GM23338 (cell line): ENCODE measurements around the gene FCRL4. TPM values are rescaled to one million over a fixed set of nuclear protein-coding genes. Genes with fewer than 3 reads are reported as not detected.

Source experiments
- ATAC-seq: fragments of 200-7000 bp; cut with Tn5 transposase; 3 replicates; pipeline ENCODE4 v1.9.1; 2020
- DNase-seq: peaks from one replicate; pipeline ENCODE4 v3.0.0-alpha.2; 2015; ENCODE audit warnings: low spot score
- H2AFZ ChIP-seq: fragments of 200-600 bp; sonication (generic); 2 replicates; pipeline ENCODE4 v1.8.0; 2016; ENCODE audit warnings: antibody characterized with exemption, mild to moderate bottlenecking, moderate library complexity
- H3F3A ChIP-seq: fragments of 200-600 bp; sonication (generic); replicated peaks from 2 replicates; pipeline ENCODE4 v1.8.0; 2017; ENCODE audit warnings: antibody characterized with exemption, mixed run types, low read depth
- H3K27ac ChIP-seq: fragments of 200-600 bp; sonication (generic); 2 replicates; pipeline ENCODE4 v1.6.1; 2016; ENCODE audit warnings: low read depth
- H3K27me3 ChIP-seq: fragments of 200-600 bp; sonication (generic); 2 replicates; pipeline ENCODE4 v1.8.0; 2016; ENCODE audit warnings: mild to moderate bottlenecking, mixed run types, moderate library complexity; ENCODE audit not compliant: insufficient read depth
- H3K36me3 ChIP-seq: fragments of 200-600 bp; sonication (generic); 2 replicates; pipeline ENCODE4 v1.8.0; 2016; ENCODE audit warnings: mild to moderate bottlenecking; ENCODE audit not compliant: insufficient read depth
- H3K4me1 ChIP-seq: fragments of 200-600 bp; sonication (generic); 2 replicates; pipeline ENCODE4 v1.8.0; 2016; ENCODE audit warnings: mild to moderate bottlenecking, moderate library complexity; ENCODE audit not compliant: insufficient read depth
- H3K4me2 ChIP-seq: fragments of 200-600 bp; sonication (generic); 2 replicates; pipeline ENCODE4 v1.7.1; 2017; ENCODE audit warnings: mixed run types
- H3K4me3 ChIP-seq: fragments of 200-600 bp; sonication (generic); 2 replicates; pipeline ENCODE4 v1.6.1; 2016; ENCODE audit warnings: mixed run types
- H3K79me2 ChIP-seq: fragments of 200-600 bp; sonication (generic); replicated peaks from 2 replicates; pipeline ENCODE4 v1.8.0; 2017; ENCODE audit warnings: mild to moderate bottlenecking; ENCODE audit not compliant: insufficient read depth
- H3K9me2 ChIP-seq: fragments of 200-600 bp; sonication (generic); 2 replicates; pipeline ENCODE4 v1.8.0; 2017; ENCODE audit not compliant: insufficient read depth
- H4K20me1 ChIP-seq: fragments of 200-600 bp; sonication (generic); replicated peaks from 2 replicates; pipeline ENCODE4 v1.8.0; 2017; ENCODE audit warnings: mild to moderate bottlenecking; ENCODE audit not compliant: insufficient read depth
- H3K27ac Mint-ChIP-seq: 2 replicates; pipeline ENCODE4 v1.8.0; 2020; ENCODE audit warnings: inconsistent platforms, mild to moderate bottlenecking, moderate library complexity, mixed read lengths
- H3K27me3 Mint-ChIP-seq: 3 replicates; pipeline ENCODE4 v1.8.0; 2022; ENCODE audit warnings: low read depth, mild to moderate bottlenecking, moderate library complexity, mixed read lengths, inconsistent platforms; ENCODE audit not compliant: insufficient read depth, poor library complexity
- H3K36me3 Mint-ChIP-seq: 3 replicates; pipeline ENCODE4 v1.8.0; 2021; ENCODE audit warnings: low read depth, mild to moderate bottlenecking, inconsistent platforms, moderate library complexity, mixed read lengths
- H3K4me1 Mint-ChIP-seq: 3 replicates; pipeline ENCODE4 v1.8.0; 2020; ENCODE audit warnings: mild to moderate bottlenecking, inconsistent platforms, mixed read lengths
- H3K4me3 Mint-ChIP-seq: 3 replicates; pipeline ENCODE4 v1.8.0; 2021; ENCODE audit warnings: moderate library complexity, mild to moderate bottlenecking, inconsistent platforms, mixed read lengths
- H3K9me3 Mint-ChIP-seq: 3 replicates; pipeline ENCODE4 v1.8.0; 2020; ENCODE audit warnings: moderate library complexity, mild to moderate bottlenecking, inconsistent platforms, mixed read lengths
- CREB1 ChIP-seq: fragments of 250-450 bp; sonication (Bioruptor Pico); IDR thresholded peaks from 2 replicates; pipeline ENCODE4 v1.5.0; 2020; ENCODE audit warnings: low read depth, mild to moderate bottlenecking, moderate library complexity
- CTCF ChIP-seq, 2 experiments: fragments of 200-600 bp in 1 of 2; sonication (generic) in 1 of 2; conservative IDR thresholded peaks; 2 replicates each; pipeline versions ENCODE4 v1.5.1 to v1.6.1; 2016 to 2017; ENCODE audit warnings: antibody characterized with exemption in 2 of 2, low read depth in 2 of 2, mild to moderate bottlenecking in 2 of 2, moderate library complexity in 1 of 2
- EZH2 ChIP-seq: fragments of 200-600 bp; sonication (generic); IDR thresholded peaks from one replicate; pipeline ENCODE4 v1.8.0; 2017; ENCODE audit warnings: antibody characterized with exemption, mild to moderate bottlenecking, low read depth; ENCODE audit not compliant: unreplicated experiment
- EZH2phosphoT487 ChIP-seq: fragments of 200-600 bp; sonication (generic); IDR thresholded peaks from one replicate; pipeline ENCODE4 v1.8.1; 2018; ENCODE audit warnings: antibody characterized with exemption; ENCODE audit not compliant: unreplicated experiment
- JUNB ChIP-seq: IDR thresholded peaks from one replicate; pipeline ENCODE4 v1.6.1; 2016; ENCODE audit warnings: antibody characterized with exemption; ENCODE audit not compliant: unreplicated experiment
- NANOG ChIP-seq: IDR thresholded peaks from 2 replicates; pipeline ENCODE4 v1.6.1; 2016; ENCODE audit warnings: antibody characterized with exemption, borderline replicate concordance
- POLR2AphosphoS5 ChIP-seq: IDR thresholded peaks from 2 replicates; pipeline ENCODE4 v1.6.1; 2016; ENCODE audit warnings: antibody characterized with exemption, low read depth
- STAT1 ChIP-seq: IDR thresholded peaks from one replicate; pipeline ENCODE4 v1.6.1; 2016; ENCODE audit warnings: antibody characterized with exemption; ENCODE audit not compliant: unreplicated experiment
- ZNF114 ChIP-seq: fragments of 250-450 bp; sonication (Bioruptor Pico); IDR thresholded peaks from 2 replicates; pipeline ENCODE4 v1.5.0; 2020; ENCODE audit warnings: mild to moderate bottlenecking, moderate library complexity
- polyA plus RNA-seq: library from polyadenylated mRNA; unstranded; fragments of >200 nt; fragmentation: Nextera tagmentation; extraction: Ambion mirVana; gene quantifications from 2 replicates; pipeline ENCODE4 v1.2.1, GENCODE V29; 2016
- total RNA-seq: library from RNA; depleted of rRNA; stranded (reverse); fragments of >200 nt; shearing (Covaris generic); gene quantifications from 2 replicates; pipeline ENCODE4 v1.2.3, GENCODE V29; 2014
- TF ChIP-seq, protein P1 (sequence below): fragments of 250-450 bp; sonication (Bioruptor Pico); IDR thresholded peaks from 2 replicates; pipeline ENCODE4 v1.5.0; 2020; ENCODE audit warnings: mild to moderate bottlenecking, moderate library complexity
- TF ChIP-seq, protein P2 (sequence below): IDR thresholded peaks from one replicate; pipeline ENCODE4 v1.6.1; 2018; ENCODE audit warnings: antibody characterized with exemption; ENCODE audit not compliant: unreplicated experiment

Gene FCRL4
- total and polyA plus RNA-seq, 2 experiments from 2014 or later, result not detected

GRCh38 chr1:157641177-157641576 lies 43.3 kb upstream of the FCRL4 start:
- no peaks in the 10 kb centered on the region for H3K9me3 Mint-ChIP-seq
- H2AFZ ChIP-seq, result 0 out of 2 replicates have a peak overlapping the region, but pooled peaks have one; percentile 15
- no peaks in the 10 kb centered on the region for H3K79me2 ChIP-seq
- no peaks in the 10 kb centered on the region for H3K36me3 Mint-ChIP-seq
- no peaks in the 10 kb centered on the region for H4K20me1 ChIP-seq
- peak overlapping the region; percentile 64; the same call in 1 of the 2 replicates for H3K27ac ChIP-seq
- H3F3A ChIP-seq, result no peaks in the 10 kb centered on the region
- DNase-seq (peak; percentile 8), ATAC-seq (peak; percentile 89)
- peaks cover 2% of the 10 kb centered on the region for H3K27me3 Mint-ChIP-seq
- no peaks in the 10 kb centered on the region for H3K27me3 ChIP-seq
- H3K4me1 Mint-ChIP-seq, result no peaks in the 10 kb centered on the region; the same call in 2 of the 3 replicates
- peaks cover 9% of the 10 kb centered on the region; the same call in 1 of the 2 replicates for H3K9me2 ChIP-seq
- H3K4me3 ChIP-seq, result no peak overlapping the region
- peaks cover 24% of the 10 kb centered on the region for H3K4me1 ChIP-seq
- peak overlapping the region; percentile 64 for H3K4me2 ChIP-seq
- no peak for TF ChIP-seq ZNF114
- TF ChIP-seq, protein P1, sequence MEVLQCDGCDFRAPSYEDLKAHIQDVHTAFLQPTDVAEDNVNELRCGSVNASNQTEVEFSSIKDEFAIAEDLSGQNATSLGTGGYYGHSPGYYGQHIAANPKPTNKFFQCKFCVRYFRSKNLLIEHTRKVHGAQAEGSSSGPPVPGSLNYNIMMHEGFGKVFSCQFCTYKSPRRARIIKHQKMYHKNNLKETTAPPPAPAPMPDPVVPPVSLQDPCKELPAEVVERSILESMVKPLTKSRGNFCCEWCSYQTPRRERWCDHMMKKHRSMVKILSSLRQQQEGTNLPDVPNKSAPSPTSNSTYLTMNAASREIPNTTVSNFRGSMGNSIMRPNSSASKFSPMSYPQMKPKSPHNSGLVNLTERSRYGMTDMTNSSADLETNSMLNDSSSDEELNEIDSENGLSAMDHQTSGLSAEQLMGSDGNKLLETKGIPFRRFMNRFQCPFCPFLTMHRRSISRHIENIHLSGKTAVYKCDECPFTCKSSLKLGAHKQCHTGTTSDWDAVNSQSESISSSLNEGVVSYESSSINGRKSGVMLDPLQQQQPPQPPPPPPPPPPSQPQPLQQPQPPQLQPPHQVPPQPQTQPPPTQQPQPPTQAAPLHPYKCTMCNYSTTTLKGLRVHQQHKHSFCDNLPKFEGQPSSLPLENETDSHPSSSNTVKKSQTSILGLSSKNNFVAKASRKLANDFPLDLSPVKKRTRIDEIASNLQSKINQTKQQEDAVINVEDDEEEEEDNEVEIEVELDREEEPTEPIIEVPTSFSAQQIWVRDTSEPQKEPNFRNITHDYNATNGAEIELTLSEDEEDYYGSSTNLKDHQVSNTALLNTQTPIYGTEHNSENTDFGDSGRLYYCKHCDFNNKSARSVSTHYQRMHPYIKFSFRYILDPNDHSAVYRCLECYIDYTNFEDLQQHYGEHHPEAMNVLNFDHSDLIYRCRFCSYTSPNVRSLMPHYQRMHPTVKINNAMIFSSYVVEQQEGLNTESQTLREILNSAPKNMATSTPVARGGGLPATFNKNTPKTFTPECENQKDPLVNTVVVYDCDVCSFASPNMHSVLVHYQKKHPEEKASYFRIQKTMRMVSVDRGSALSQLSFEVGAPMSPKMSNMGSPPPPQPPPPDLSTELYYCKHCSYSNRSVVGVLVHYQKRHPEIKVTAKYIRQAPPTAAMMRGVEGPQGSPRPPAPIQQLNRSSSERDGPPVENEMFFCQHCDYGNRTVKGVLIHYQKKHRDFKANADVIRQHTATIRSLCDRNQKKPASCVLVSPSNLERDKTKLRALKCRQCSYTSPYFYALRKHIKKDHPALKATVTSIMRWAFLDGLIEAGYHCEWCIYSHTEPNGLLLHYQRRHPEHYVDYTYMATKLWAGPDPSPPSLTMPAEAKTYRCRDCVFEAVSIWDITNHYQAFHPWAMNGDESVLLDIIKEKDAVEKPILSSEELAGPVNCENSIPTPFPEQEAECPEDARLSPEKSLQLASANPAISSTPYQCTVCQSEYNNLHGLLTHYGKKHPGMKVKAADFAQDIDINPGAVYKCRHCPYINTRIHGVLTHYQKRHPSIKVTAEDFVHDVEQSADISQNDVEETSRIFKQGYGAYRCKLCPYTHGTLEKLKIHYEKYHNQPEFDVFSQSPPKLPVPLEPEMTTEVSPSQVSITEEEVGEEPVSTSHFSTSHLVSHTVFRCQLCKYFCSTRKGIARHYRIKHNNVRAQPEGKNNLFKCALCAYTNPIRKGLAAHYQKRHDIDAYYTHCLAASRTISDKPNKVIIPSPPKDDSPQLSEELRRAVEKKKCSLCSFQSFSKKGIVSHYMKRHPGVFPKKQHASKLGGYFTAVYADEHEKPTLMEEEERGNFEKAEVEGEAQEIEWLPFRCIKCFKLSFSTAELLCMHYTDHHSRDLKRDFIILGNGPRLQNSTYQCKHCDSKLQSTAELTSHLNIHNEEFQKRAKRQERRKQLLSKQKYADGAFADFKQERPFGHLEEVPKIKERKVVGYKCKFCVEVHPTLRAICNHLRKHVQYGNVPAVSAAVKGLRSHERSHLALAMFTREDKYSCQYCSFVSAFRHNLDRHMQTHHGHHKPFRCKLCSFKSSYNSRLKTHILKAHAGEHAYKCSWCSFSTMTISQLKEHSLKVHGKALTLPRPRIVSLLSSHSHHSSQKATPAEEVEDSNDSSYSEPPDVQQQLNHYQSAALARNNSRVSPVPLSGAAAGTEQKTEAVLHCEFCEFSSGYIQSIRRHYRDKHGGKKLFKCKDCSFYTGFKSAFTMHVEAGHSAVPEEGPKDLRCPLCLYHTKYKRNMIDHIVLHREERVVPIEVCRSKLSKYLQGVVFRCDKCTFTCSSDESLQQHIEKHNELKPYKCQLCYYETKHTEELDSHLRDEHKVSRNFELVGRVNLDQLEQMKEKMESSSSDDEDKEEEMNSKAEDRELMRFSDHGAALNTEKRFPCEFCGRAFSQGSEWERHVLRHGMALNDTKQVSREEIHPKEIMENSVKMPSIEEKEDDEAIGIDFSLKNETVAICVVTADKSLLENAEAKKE (CRISPR knock-in tag), result peak; percentile 71
- no peaks in the 10 kb centered on the region for H3K36me3 ChIP-seq
- H3K27ac Mint-ChIP-seq, result no peak overlapping the region
- H3K4me3 Mint-ChIP-seq, result no peak overlapping the region

- Histone ChIP-seq H3K9me2 (peaks cover 9% of the 10 kb centered on the region; the same call in 1 of the 2 replicates), H3K4me2 (0 out of 2 replicates have a peak overlapping the region, but pooled peaks have one; percentile 64), H3K4me3 (no peak overlapping the region), H4K20me1 (no peaks in the 10 kb centered on the region), H3K4me1 (peaks cover 24% of the 10 kb centered on the region), H3F3A (no peaks in the 10 kb centered on the region), H2AFZ (no peak overlapping the region), H3K27ac (no peak overlapping the region), H3K27me3 (no peaks in the 10 kb centered on the region), H3K36me3 (no peaks in the 10 kb centered on the region), H3K79me2 (no peaks in the 10 kb centered on the region)
- no peak for ATAC-seq
- no peaks in the 10 kb centered on the region for H3K36me3 Mint-ChIP-seq
- H3K4me3 Mint-ChIP-seq, result no peak overlapping the region
- H3K27ac Mint-ChIP-seq, result no peak overlapping the region
- H3K4me1 Mint-ChIP-seq, result no peaks in the 10 kb centered on the region; the same call in 2 of the 3 replicates
- no peak for DNase-seq
- peaks cover 2% of the 10 kb centered on the region for H3K27me3 Mint-ChIP-seq
- H3K9me3 Mint-ChIP-seq, result no peaks in the 10 kb centered on the region
- TF ChIP-seq, protein P2, sequence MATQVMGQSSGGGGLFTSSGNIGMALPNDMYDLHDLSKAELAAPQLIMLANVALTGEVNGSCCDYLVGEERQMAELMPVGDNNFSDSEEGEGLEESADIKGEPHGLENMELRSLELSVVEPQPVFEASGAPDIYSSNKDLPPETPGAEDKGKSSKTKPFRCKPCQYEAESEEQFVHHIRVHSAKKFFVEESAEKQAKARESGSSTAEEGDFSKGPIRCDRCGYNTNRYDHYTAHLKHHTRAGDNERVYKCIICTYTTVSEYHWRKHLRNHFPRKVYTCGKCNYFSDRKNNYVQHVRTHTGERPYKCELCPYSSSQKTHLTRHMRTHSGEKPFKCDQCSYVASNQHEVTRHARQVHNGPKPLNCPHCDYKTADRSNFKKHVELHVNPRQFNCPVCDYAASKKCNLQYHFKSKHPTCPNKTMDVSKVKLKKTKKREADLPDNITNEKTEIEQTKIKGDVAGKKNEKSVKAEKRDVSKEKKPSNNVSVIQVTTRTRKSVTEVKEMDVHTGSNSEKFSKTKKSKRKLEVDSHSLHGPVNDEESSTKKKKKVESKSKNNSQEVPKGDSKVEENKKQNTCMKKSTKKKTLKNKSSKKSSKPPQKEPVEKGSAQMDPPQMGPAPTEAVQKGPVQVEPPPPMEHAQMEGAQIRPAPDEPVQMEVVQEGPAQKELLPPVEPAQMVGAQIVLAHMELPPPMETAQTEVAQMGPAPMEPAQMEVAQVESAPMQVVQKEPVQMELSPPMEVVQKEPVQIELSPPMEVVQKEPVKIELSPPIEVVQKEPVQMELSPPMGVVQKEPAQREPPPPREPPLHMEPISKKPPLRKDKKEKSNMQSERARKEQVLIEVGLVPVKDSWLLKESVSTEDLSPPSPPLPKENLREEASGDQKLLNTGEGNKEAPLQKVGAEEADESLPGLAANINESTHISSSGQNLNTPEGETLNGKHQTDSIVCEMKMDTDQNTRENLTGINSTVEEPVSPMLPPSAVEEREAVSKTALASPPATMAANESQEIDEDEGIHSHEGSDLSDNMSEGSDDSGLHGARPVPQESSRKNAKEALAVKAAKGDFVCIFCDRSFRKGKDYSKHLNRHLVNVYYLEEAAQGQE, result no peak
- no peak for TF ChIP-seq POLR2AphosphoS5
- TF ChIP-seq ZNF114, result no peak
- TF ChIP-seq JUNB, result no peak
- TF ChIP-seq STAT1, result no peak
- no peak for TF ChIP-seq CTCF (conservative IDR thresholded peaks at IDR 0.05; ENCODE audit: low read depth in 2 of 2)
- TF ChIP-seq NANOG, result no peak
- no peak for TF ChIP-seq EZH2
- TF ChIP-seq EZH2phosphoT487, result no peak
- TF ChIP-seq CREB1 (CRISPR knock-in tag), result no peak
These were observed 41.9 kb upstream of the FCRL4 start for GRCh38 chr1:157639800-157640199.
